ENCODE data around the gene TMA7B.

- TF ChIP-seq, protein P1, sequence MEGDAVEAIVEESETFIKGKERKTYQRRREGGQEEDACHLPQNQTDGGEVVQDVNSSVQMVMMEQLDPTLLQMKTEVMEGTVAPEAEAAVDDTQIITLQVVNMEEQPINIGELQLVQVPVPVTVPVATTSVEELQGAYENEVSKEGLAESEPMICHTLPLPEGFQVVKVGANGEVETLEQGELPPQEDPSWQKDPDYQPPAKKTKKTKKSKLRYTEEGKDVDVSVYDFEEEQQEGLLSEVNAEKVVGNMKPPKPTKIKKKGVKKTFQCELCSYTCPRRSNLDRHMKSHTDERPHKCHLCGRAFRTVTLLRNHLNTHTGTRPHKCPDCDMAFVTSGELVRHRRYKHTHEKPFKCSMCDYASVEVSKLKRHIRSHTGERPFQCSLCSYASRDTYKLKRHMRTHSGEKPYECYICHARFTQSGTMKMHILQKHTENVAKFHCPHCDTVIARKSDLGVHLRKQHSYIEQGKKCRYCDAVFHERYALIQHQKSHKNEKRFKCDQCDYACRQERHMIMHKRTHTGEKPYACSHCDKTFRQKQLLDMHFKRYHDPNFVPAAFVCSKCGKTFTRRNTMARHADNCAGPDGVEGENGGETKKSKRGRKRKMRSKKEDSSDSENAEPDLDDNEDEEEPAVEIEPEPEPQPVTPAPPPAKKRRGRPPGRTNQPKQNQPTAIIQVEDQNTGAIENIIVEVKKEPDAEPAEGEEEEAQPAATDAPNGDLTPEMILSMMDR (IDR thresholded peaks at IDR 0.05; ENCODE audit: low read depth, low read length) = no peak
- TF ChIP-seq EZH2phosphoT487 (IDR thresholded peaks at IDR 0.05; ENCODE audit: low read depth) = no peak
Measured at GRCh38 chr22:39946126-39946502, 14.1 kb upstream of the TMA7B start.
